ENCODE measurements around the gene HARS1. TPM values are rescaled to one million over a fixed set of nuclear protein-coding genes. Genes with fewer than 3 reads are reported as not detected.
"Not testable (repeated sequence)": the region's sequence is repeated elsewhere in the genome, so short reads cannot be mapped to it uniquely, and the experiment has no call there.

Gene HARS1
- total and polyA plus RNA-seq, 2 of the 13 experiments (the other 11 are each of a cell fraction or from before 2014, with no cell fraction given) = 36.9 to 66.2 TPM

- Histone ChIP-seq H3K36me3 (replicated peaks in 1 of 2; ENCODE audit: control insufficient read depth in 1 of 2, insufficient read depth in 2 of 2, low read length in 2 of 2) (peaks cover 8 to 16% of the 10 kb centered on the region in 2 experiments; a peak in 3 of 5 replicates), H3K79me2 (ENCODE audit: insufficient read depth, low read length) (peaks cover 23% of the 10 kb centered on the region), H3K9ac (ENCODE audit: insufficient read depth, low read depth, low read length) (peak overlapping the region; percentile 78), H3K4me3 (replicated peaks in 1 of 3; ENCODE audit: insufficient read depth in 1 of 3, low read depth in 2 of 3, low read length in 3 of 3) (peak overlapping the region; percentile 44 to 60 (median 58); a peak in 5 of 6 replicates), H3K27ac (ENCODE audit: extremely low read length, insufficient read depth, low read length) (peak overlapping the region; percentile 94), H3K4me1 (ENCODE audit: insufficient read depth, low read length) (peaks cover 73% of the 10 kb centered on the region), H3K4me2 (ENCODE audit: low read depth, low read length) (peak overlapping the region; percentile 88)
- H3K27me3 ChIP-seq (ENCODE audit: control insufficient read depth in 1 of 2, insufficient read depth in 2 of 2, low read length in 2 of 2); H2AFZ ChIP-seq (ENCODE audit: low read length); ATAC-seq; DNase-seq (ENCODE audit: low spot score); H3K9me3 ChIP-seq (ENCODE audit: low read length); FAIRE-seq; BruUV-seq (replicated peaks); in situ Hi-C loops (cut with HindIII; ENCODE audit: extremely low pct_ligation_motif_present, low pct_unique_long_range_greater_than_20kb); H4K20me1 ChIP-seq (ENCODE audit: insufficient read depth, low read length): not testable (repeated sequence)
- POLR2A ChIA-PET = interaction anchor here (1.1 to 6.5 kb wide), 14 partner anchors 9 to 293 kb away, joined by 4 to 84 read pairs (median 8); partner anchors contain the start of genes ANKHD1, EIF4EBP3, HARS1 and HARS2
- WGBS (ENCODE audit: low lambda C conversion rate) = 0% methylated on average over 9 of the region's 9 CpGs
- intact Hi-C loops (cut with micrococcal nuclease; ENCODE audit: unreplicated experiment) = loop anchor here (1.0 to 2.0 kb wide), 3 partner anchors 52 to 92 kb away; partner anchors contain the start of genes EIF4EBP3, HARS1 and HARS2
- CTCF ChIA-PET (ENCODE audit: low intra/inter-chr PET ratio, low total read pairs) = interaction anchor here (1.4 kb wide), 1 partner anchor 63 kb away, joined by 7 read pairs; no protein-coding TSS in a partner anchor
- peak; percentile 48; the same call in 1 of the 2 replicates for TF ChIP-seq ZNF317 (CRISPR knock-in tag; IDR thresholded peaks at IDR 0.05)
- peak; percentile 78 for TF ChIP-seq ASH2L (IDR thresholded peaks at IDR 0.05; ENCODE audit: insufficient read length, low read depth, low read length)
- TF ChIP-seq NFRKB (IDR thresholded peaks at IDR 0.05) = 0 out of 2 replicates have a peak, but pooled peaks have one; percentile 47
- peak; percentile 60; the same call in 1 of the 2 replicates for TF ChIP-seq ELF4 (CRISPR knock-in tag; IDR thresholded peaks at IDR 0.05; ENCODE audit: borderline replicate concordance)
- peak; percentile 3; the same call in 1 of the 2 replicates for TF ChIP-seq SKIL (CRISPR knock-in tag; IDR thresholded peaks at IDR 0.05; ENCODE audit: borderline replicate concordance)
- 0 out of 2 replicates have a peak, but pooled peaks have one; percentile 0 for TF ChIP-seq ZNF572 (CRISPR knock-in tag; IDR thresholded peaks at IDR 0.05)
- peak; percentile 78 for TF ChIP-seq ZNF644 (CRISPR knock-in tag; IDR thresholded peaks at IDR 0.05; ENCODE audit: low read depth)
- peak; percentile 54; the same call in 1 of the 2 replicates for TF ChIP-seq POLR2G (IDR thresholded peaks at IDR 0.05; ENCODE audit: low read depth, low read length)
- peak; percentile 79; the same call in 1 of the 2 replicates for TF ChIP-seq ZC3H4 (CRISPR knock-in tag; IDR thresholded peaks at IDR 0.05; ENCODE audit: borderline replicate concordance)
- peak; percentile 51; the same call in 1 of the 2 replicates for TF ChIP-seq NAIF1 (CRISPR knock-in tag; IDR thresholded peaks at IDR 0.05; ENCODE audit: borderline replicate concordance)
- peak; percentile 64 for TF ChIP-seq YY1 (IDR thresholded peaks at IDR 0.05; ENCODE audit: insufficient read depth, insufficient replicate concordance, low read depth, low read length)
- TF ChIP-seq POLR2A (IDR thresholded peaks at IDR 0.05; ENCODE audit: insufficient read depth in 1 of 2, low read depth in 2 of 2, low read length in 2 of 2) = peak in 1 of 2 experiments; percentile 73; a peak in 1 of 4 replicates
- TF ChIP-seq KDM6A (CRISPR knock-in tag; IDR thresholded peaks at IDR 0.05; ENCODE audit: low read depth) = 0 out of 2 replicates have a peak, but pooled peaks have one; percentile 93
- 0 out of 2 replicates have a peak, but pooled peaks have one; percentile 70 for TF ChIP-seq CREB1 (IDR thresholded peaks at IDR 0.05)
- TF ChIP-seq CREB1 (CRISPR knock-in tag; IDR thresholded peaks at IDR 0.05) = peak; percentile 75
- TF ChIP-seq, protein P1, sequence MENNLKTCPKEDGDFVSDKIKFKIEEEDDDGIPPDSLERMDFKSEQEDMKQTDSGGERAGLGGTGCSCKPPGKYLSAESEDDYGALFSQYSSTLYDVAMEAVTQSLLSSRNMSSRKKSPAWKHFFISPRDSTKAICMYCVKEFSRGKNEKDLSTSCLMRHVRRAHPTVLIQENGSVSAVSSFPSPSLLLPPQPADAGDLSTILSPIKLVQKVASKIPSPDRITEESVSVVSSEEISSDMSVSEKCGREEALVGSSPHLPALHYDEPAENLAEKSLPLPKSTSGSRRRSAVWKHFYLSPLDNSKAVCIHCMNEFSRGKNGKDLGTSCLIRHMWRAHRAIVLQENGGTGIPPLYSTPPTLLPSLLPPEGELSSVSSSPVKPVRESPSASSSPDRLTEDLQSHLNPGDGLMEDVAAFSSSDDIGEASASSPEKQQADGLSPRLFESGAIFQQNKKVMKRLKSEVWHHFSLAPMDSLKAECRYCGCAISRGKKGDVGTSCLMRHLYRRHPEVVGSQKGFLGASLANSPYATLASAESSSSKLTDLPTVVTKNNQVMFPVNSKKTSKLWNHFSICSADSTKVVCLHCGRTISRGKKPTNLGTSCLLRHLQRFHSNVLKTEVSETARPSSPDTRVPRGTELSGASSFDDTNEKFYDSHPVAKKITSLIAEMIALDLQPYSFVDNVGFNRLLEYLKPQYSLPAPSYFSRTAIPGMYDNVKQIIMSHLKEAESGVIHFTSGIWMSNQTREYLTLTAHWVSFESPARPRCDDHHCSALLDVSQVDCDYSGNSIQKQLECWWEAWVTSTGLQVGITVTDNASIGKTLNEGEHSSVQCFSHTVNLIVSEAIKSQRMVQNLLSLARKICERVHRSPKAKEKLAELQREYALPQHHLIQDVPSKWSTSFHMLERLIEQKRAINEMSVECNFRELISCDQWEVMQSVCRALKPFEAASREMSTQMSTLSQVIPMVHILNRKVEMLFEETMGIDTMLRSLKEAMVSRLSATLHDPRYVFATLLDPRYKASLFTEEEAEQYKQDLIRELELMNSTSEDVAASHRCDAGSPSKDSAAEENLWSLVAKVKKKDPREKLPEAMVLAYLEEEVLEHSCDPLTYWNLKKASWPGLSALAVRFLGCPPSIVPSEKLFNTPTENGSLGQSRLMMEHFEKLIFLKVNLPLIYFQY (CRISPR knock-in tag; IDR thresholded peaks at IDR 0.05; ENCODE audit: borderline replicate concordance) = peak; percentile 9; the same call in 1 of the 2 replicates
- 0 out of 2 replicates have a peak, but pooled peaks have one; percentile 8 for TF ChIP-seq ZMYM2 (CRISPR knock-in tag; IDR thresholded peaks at IDR 0.05)
- TF ChIP-seq, protein P2, sequence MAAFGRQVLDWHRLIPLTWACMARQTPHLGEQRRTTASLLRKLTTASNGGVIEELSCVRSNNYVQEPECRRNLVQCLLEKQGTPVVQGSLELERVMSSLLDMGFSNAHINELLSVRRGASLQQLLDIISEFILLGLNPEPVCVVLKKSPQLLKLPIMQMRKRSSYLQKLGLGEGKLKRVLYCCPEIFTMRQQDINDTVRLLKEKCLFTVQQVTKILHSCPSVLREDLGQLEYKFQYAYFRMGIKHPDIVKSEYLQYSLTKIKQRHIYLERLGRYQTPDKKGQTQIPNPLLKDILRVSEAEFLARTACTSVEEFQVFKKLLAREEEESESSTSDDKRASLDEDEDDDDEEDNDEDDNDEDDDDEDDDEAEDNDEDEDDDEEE (CRISPR knock-in tag; IDR thresholded peaks at IDR 0.05) = peak; percentile 48; the same call in 1 of the 2 replicates
Measured at GRCh38 chr5:140638898-140639147, 52.3 kb downstream of the HARS1 start.
